Loucy (cell line): ENCODE results near the gene DVL3.

Experiments
- H2AFZ ChIP-seq: fragments of 200-600 bp; sonication (generic); 2 replicates; pipeline ENCODE4 v1.6.0; 2016; ENCODE audit warnings: antibody characterized with exemption, mild to moderate bottlenecking, low read length, moderate library complexity
- H3F3A ChIP-seq: fragments of 200-600 bp; 2 replicates; pipeline ENCODE4 v1.6.0; 2016; ENCODE audit warnings: antibody characterized with exemption, low read depth, mild to moderate bottlenecking
- H3K27me3 ChIP-seq: fragments of 200-600 bp; sonication (generic); 2 replicates; pipeline ENCODE4 v1.6.1; 2014; ENCODE audit warnings: low read length, mild to moderate bottlenecking; ENCODE audit not compliant: insufficient read depth, poor library complexity, severe bottlenecking
- H3K36me3 ChIP-seq: fragments of 200-600 bp; sonication (generic); 2 replicates; pipeline ENCODE4 v1.6.1; 2016; ENCODE audit warnings: low read length; ENCODE audit not compliant: insufficient read depth
- H3K4me1 ChIP-seq: fragments of 200-600 bp; sonication (generic); 2 replicates; pipeline ENCODE4 v1.5.1; 2014; ENCODE audit warnings: low read length, mild to moderate bottlenecking; ENCODE audit not compliant: insufficient read depth, poor library complexity, severe bottlenecking
- H3K4me2 ChIP-seq: fragments of 200-600 bp; sonication (generic); 2 replicates; pipeline ENCODE4 v1.6.0; 2014; ENCODE audit warnings: antibody characterized with exemption, low read length, low read depth, mild to moderate bottlenecking; ENCODE audit not compliant: poor library complexity, severe bottlenecking
- H3K4me3 ChIP-seq: fragments of 200-600 bp; sonication (generic); 2 replicates; pipeline ENCODE4 v1.5.1; 2014; ENCODE audit warnings: low read length, mild to moderate bottlenecking, mixed read lengths; ENCODE audit not compliant: poor library complexity, severe bottlenecking
- H3K79me2 ChIP-seq: fragments of 200-600 bp; sonication (generic); 2 replicates; pipeline ENCODE4 v1.6.1; 2014; ENCODE audit warnings: low read length; ENCODE audit not compliant: insufficient read depth
- H3K9ac ChIP-seq: fragments of 200-600 bp; sonication (generic); 2 replicates; pipeline ENCODE4 v1.6.0; 2014; ENCODE audit warnings: mild to moderate bottlenecking, low read depth, low read length, moderate library complexity; ENCODE audit not compliant: poor library complexity, severe bottlenecking
- H3K9me2 ChIP-seq: fragments of 200-600 bp; sonication (generic); replicated peaks from 2 replicates; pipeline ENCODE4 v1.6.1; 2016; ENCODE audit warnings: low read depth, low read length, mixed read lengths
- H3K9me3 ChIP-seq: fragments of 200-600 bp; sonication (generic); 2 replicates; pipeline ENCODE4 v1.6.1; 2014; ENCODE audit warnings: mild to moderate bottlenecking, antibody characterized with exemption, low read length, low read depth; ENCODE audit not compliant: insufficient read depth
- H4K20me1 ChIP-seq: fragments of 200-600 bp; sonication (generic); 2 replicates; pipeline ENCODE4 v1.6.0; 2014; ENCODE audit warnings: antibody characterized with exemption, low read length, mild to moderate bottlenecking; ENCODE audit not compliant: insufficient read depth, poor library complexity, severe bottlenecking
- CTCF ChIP-seq: fragments of 200-600 bp; sonication (generic); conservative IDR thresholded peaks from 2 replicates; pipeline ENCODE4 v1.5.1; 2014; ENCODE audit warnings: mild to moderate bottlenecking, antibody characterized with exemption, low read length
- EZH2phosphoT487 ChIP-seq: fragments of 200-600 bp; IDR thresholded peaks from 2 replicates; pipeline ENCODE4 v1.6.1; 2018; ENCODE audit warnings: antibody characterized with exemption, mild to moderate bottlenecking, moderate library complexity, borderline replicate concordance

DVL3 gene

GRCh38 chr3:184218814-184219213 lies 63.6 kb downstream of the DVL3 start:
- H3K9me2 ChIP-seq = no peaks in the 10 kb centered on the region
- no peaks in the 10 kb centered on the region for H4K20me1 ChIP-seq
- no peaks in the 10 kb centered on the region for H3K27me3 ChIP-seq
- no peaks in the 10 kb centered on the region for H3K4me1 ChIP-seq
- no peaks in the 10 kb centered on the region for H3F3A ChIP-seq
- TF ChIP-seq EZH2phosphoT487 (no peak), CTCF (no peak)
- no peaks in the 10 kb centered on the region for H3K9me3 ChIP-seq
- H3K9ac ChIP-seq = no peak overlapping the region
- no peak overlapping the region for H2AFZ ChIP-seq
- H3K4me2 ChIP-seq = no peak overlapping the region
- H3K79me2 ChIP-seq = no peaks in the 10 kb centered on the region
- no peak overlapping the region for H3K4me3 ChIP-seq
- no peaks in the 10 kb centered on the region for H3K36me3 ChIP-seq

DNA sequence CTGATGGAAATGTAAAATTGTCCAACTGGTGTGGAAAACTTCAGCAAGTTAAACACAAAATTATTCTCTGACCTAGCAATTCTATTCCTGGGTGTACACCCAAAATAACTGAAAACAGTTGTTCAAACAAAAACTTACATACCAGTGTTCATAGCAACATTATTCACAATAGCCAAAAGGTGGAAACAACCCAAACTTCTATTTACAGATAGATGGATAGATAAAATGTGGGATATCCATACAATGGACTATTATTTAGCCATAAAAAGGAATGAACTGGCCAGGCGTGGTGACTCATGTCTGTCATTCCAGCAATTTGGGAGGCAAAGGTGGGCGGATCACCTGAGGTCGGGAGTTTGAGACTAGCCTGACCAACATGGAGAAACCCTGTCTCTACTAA lies 67.3 kb downstream of the DVL3 start:
- Histone ChIP-seq H3K36me3 (no peaks in the 10 kb centered on the region), H3K4me2 (no peak overlapping the region), H3K27me3 (no peaks in the 10 kb centered on the region), H3K9me2 (no peaks in the 10 kb centered on the region), H3K4me3 (no peak overlapping the region), H3K4me1 (no peaks in the 10 kb centered on the region), H2AFZ (no peak overlapping the region), H3K9ac (no peak overlapping the region), H4K20me1 (no peaks in the 10 kb centered on the region), H3K9me3 (no peaks in the 10 kb centered on the region), H3F3A (no peaks in the 10 kb centered on the region), H3K79me2 (no peaks in the 10 kb centered on the region)
- no peak for TF ChIP-seq CTCF
- TF ChIP-seq EZH2phosphoT487 = no peak
